ENCODE data around the gene CPVL.

DNA sequence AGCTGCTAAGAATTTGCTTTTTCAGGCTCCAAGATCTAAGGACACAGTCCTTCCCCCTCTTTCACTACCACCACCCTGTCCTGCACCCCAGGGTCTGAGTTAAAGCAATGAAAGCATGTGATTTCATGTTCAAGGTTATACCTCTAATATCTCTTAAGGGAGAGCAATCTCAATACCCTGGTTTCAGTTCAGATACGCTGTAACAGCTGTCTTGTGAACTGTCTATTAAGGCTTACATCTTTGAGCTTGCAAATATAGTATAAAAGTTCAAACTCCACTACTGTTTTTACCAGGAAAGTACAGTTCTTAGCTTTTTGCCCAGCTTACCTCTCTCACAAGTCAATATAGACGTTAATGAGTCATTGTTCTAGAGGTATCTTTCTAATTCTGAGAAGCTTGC is 2.6 kb downstream of the CPVL start:
- TF ChIP-seq, protein P1, sequence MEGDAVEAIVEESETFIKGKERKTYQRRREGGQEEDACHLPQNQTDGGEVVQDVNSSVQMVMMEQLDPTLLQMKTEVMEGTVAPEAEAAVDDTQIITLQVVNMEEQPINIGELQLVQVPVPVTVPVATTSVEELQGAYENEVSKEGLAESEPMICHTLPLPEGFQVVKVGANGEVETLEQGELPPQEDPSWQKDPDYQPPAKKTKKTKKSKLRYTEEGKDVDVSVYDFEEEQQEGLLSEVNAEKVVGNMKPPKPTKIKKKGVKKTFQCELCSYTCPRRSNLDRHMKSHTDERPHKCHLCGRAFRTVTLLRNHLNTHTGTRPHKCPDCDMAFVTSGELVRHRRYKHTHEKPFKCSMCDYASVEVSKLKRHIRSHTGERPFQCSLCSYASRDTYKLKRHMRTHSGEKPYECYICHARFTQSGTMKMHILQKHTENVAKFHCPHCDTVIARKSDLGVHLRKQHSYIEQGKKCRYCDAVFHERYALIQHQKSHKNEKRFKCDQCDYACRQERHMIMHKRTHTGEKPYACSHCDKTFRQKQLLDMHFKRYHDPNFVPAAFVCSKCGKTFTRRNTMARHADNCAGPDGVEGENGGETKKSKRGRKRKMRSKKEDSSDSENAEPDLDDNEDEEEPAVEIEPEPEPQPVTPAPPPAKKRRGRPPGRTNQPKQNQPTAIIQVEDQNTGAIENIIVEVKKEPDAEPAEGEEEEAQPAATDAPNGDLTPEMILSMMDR (conservative IDR thresholded peaks at IDR 0.05; ENCODE audit: low read depth, low read length): no peak
- TF ChIP-seq EZH2 (IDR thresholded peaks at IDR 0.05; ENCODE audit: borderline replicate concordance, low read depth, low read length, poor library complexity, severe bottlenecking): no peak
